HG03175 (cell line): ENCODE results near the gene SLC39A5.
"Not testable (repeated sequence)": the region's sequence is repeated elsewhere in the genome, so short reads cannot be mapped to it uniquely, and the experiment has no call there.

Source experiments
- ATAC-seq: cut with Tn5 transposase; IDR thresholded peaks from one replicate; pipeline ENCODE4 v1.9.1; 2021; ENCODE audit warnings: mild to moderate bottlenecking, moderate library complexity; ENCODE audit not compliant: unreplicated experiment

The SLC39A5 gene

GRCh38 chr12:56243731-56244181 lies 13.9 kb downstream of the SLC39A5 start:
- ATAC-seq = no peak

- ATAC-seq = no peak
Measured at GRCh38 chr12:56244494-56244893, 14.6 kb downstream of the SLC39A5 start.

- no peak for ATAC-seq
Measured at GRCh38 chr12:56247923-56248322, 18.1 kb downstream of the SLC39A5 start.

GRCh38 chr12:56248711-56249110 lies 18.9 kb downstream of the SLC39A5 start:
- ATAC-seq = no peak

- ATAC-seq = no peak
Measured at GRCh38 chr12:56252649-56253048, 22.8 kb downstream of the SLC39A5 start.

GRCh38 chr12:56253091-56253490 lies 23.2 kb downstream of the SLC39A5 start:
- no peak for ATAC-seq

GRCh38 chr12:56255671-56256070 lies 25.8 kb downstream of the SLC39A5 start:
- ATAC-seq = no peak

- no peak for ATAC-seq
Measured at GRCh38 chr12:56256326-56256960, 26.6 kb downstream of the SLC39A5 start.

- ATAC-seq = no peak
Measured at GRCh38 chr12:56257071-56257470, 27.2 kb downstream of the SLC39A5 start.

GRCh38 chr12:56257491-56258067 lies 27.7 kb downstream of the SLC39A5 start:
- peak; percentile 12 for ATAC-seq

- peak; percentile 87 for ATAC-seq
Measured at GRCh38 chr12:56258068-56258819, 28.4 kb downstream of the SLC39A5 start, which contains the start of gene ANKRD52. Gene ANKRD52 (minus strand): TSS chr12:56258384. CDS start chr12:56258269, 115 bp downstream.

- ATAC-seq = no peak
Measured at GRCh38 chr12:56258820-56259183, 29.0 kb downstream of the SLC39A5 start.

- no peak for ATAC-seq
Measured at GRCh38 chr12:56260380-56260779, 30.5 kb downstream of the SLC39A5 start.

- no peak for ATAC-seq
Measured at GRCh38 chr12:56260921-56261320, 31.1 kb downstream of the SLC39A5 start.

- no peak for ATAC-seq
Measured at GRCh38 chr12:56261503-56262232, 31.8 kb downstream of the SLC39A5 start.

GRCh38 chr12:56262955-56263354 lies 33.1 kb downstream of the SLC39A5 start:
- ATAC-seq = not testable (repeated sequence)

GRCh38 chr12:56266068-56266692 lies 36.3 kb downstream of the SLC39A5 start:
- not testable (repeated sequence) for ATAC-seq

- peak; percentile 94 for ATAC-seq
Measured at GRCh38 chr12:56266693-56267442, 37.0 kb downstream of the SLC39A5 start, which contains the start of gene COQ10A. Gene COQ10A (plus strand): TSS chr12:56266942. CDS start chr12:56267119, 177 bp downstream.

GRCh38 chr12:56267443-56268071 lies 37.7 kb downstream of the SLC39A5 start:
- ATAC-seq = peak; percentile 20
